ENCODE measurements around the gene DHRSX. TPM values are rescaled to one million over a fixed set of nuclear protein-coding genes. Genes with fewer than 3 reads are reported as not detected.

DHRSX gene
- total and polyA plus RNA-seq, 2 donors (not counting 3 experiments of a cell fraction or from before 2014, with no cell fraction given): 27.1 to 37.7 TPM

DNA sequence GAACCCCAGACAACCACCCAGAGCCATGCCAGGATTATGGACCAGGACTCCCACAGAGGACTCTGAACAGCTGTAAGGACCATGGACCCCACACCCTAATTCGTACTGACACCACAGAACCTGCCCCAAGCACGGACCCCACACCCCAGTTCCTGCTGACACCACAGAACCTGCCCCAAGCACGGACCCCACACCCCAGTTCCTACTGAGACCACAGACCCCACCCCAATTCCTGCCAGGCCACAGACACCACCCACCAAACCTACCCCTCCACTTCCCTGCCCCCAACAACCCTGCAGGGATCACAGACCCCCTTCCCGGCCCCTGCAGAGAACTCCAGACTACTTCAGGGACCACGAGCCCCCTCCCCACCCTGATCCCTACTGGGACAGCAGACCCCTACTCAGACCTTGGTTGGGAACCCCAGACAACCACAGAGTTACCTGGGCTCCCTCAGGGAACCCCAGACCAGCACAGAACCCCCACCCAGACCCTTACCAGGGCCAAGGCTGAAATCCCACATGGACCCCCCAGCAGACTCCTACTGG is 1.4 kb upstream of the DHRSX start:
- TF ChIP-seq GATA2 (IDR thresholded peaks at IDR 0.05; ENCODE audit: insufficient read depth, insufficient read length, low read depth, low read length): no peak
- TF ChIP-seq, protein P1, sequence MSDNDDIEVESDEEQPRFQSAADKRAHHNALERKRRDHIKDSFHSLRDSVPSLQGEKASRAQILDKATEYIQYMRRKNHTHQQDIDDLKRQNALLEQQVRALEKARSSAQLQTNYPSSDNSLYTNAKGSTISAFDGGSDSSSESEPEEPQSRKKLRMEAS (IDR thresholded peaks at IDR 0.05; ENCODE audit: insufficient read depth, insufficient read length): no peak
- Histone ChIP-seq H3K79me2 (ENCODE audit: control insufficient read depth, insufficient read depth, low read length) (peaks cover 31% of the 10 kb centered on the region), H3K4me2 (ENCODE audit: insufficient read depth, low read length) (no peak overlapping the region), H2AFZ (ENCODE audit: low read depth, low read length) (no peak overlapping the region), H3K4me1 (ENCODE audit: control insufficient read depth, extremely low read depth, insufficient read depth, low read length) (peaks cover 13% of the 10 kb centered on the region), H3K27ac (ENCODE audit: insufficient read depth, low read depth, low read length) (no peak overlapping the region), H3K9me3 (replicated peaks; ENCODE audit: control insufficient read depth, insufficient read depth, low read length) (no peaks in the 10 kb centered on the region), H3K9ac (replicated peaks; ENCODE audit: extremely low read depth, insufficient read depth, low read length) (no peak overlapping the region), H4K20me1 (replicated peaks; ENCODE audit: control insufficient read depth, extremely low read depth, insufficient read depth, low read length) (peaks cover 2% of the 10 kb centered on the region), H3K36me3 (ENCODE audit: control insufficient read depth in 2 of 2, extremely low read depth in 1 of 2, insufficient read depth in 2 of 2, low read length in 2 of 2) (no peaks in the 10 kb centered on the region), H3K4me3 (replicated peaks in 1 of 3; ENCODE audit: insufficient read depth in 1 of 3, low read depth in 1 of 3, low read length in 3 of 3) (no peak overlapping the region), H3K9me1 (replicated peaks; ENCODE audit: control insufficient read depth, extremely low read depth, insufficient read depth, low read length) (no peaks in the 10 kb centered on the region), H3K27me3 (ENCODE audit: control insufficient read depth in 2 of 2, insufficient read depth in 2 of 2, low read length in 2 of 2) (no peaks in the 10 kb centered on the region)
- DNase-seq (ENCODE audit: low read depth, low spot score) (no peak), FAIRE-seq (no peak)
- intact Hi-C loops (cut with micrococcal nuclease) (no loop called here), dilution Hi-C loops (cut with MboI; ENCODE audit: extremely low pct_ligation_motif_present, low sequenced_read_pairs) (no loop called here)
- POLR2A ChIA-PET: no interaction called here
- BruUV-seq (replicated peaks): no TSS peak
- CTCF ChIA-PET: no interaction called here

DNA sequence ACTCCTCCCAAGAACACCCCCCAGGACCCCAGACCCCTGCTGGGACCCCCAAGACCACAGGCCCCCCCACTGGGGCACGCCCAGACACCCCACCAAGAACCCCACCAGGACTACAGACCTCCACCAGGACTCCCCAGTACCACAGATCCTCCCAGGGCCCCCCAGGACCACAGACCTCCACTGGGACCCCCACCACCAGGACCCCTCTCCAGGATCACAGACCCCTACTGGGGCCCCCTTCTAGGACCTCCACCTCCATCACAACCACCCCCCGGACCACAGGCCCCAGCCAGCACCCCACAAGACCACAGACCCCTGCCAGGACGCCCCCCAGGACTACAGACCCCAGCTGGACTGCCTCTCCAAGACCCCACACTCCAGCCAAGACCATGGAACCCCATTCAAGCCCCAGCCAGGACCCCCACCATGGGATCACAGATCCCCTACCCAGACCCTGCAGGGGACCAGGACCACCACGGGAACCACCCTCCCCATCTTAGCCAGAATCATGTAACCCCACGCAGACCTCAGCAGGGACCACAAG is 855 bp upstream of the DHRSX start:
- H2AFZ ChIP-seq (ENCODE audit: low read depth, low read length): no peak overlapping the region
- FAIRE-seq (peak; percentile 66), DNase-seq (ENCODE audit: low read depth, low spot score) (no peak)
- TF ChIP-seq, protein P1 (IDR thresholded peaks at IDR 0.05; ENCODE audit: insufficient read depth, insufficient read length): no peak
- no peak for TF ChIP-seq GATA2 (IDR thresholded peaks at IDR 0.05; ENCODE audit: insufficient read depth, insufficient read length, low read depth, low read length)
- no peak for TF ChIP-seq MYC (IDR thresholded peaks at IDR 0.05; ENCODE audit: low read depth, low read length)
- no peak for TF ChIP-seq POLR2AphosphoS5 (IDR thresholded peaks at IDR 0.05; ENCODE audit: insufficient read depth, low read depth, low read length)
- TF ChIP-seq JUN (IDR thresholded peaks at IDR 0.05; ENCODE audit: borderline replicate concordance, insufficient read depth, insufficient read length, low read depth): no peak
- no peak for TF ChIP-seq POLR2A (IDR thresholded peaks at IDR 0.05; ENCODE audit: low read depth, low read length)
- TF ChIP-seq EZH2 (IDR thresholded peaks at IDR 0.05; ENCODE audit: borderline replicate concordance, low read depth, low read length, severe bottlenecking): no peak
- TF ChIP-seq CTCF (IDR thresholded peaks at IDR 0.05; ENCODE audit: extremely low read depth in 1 of 2, insufficient read depth in 1 of 2, low read depth in 1 of 2, low read length in 2 of 2): no peak
- TF ChIP-seq FOS (IDR thresholded peaks at IDR 0.05; ENCODE audit: borderline replicate concordance, insufficient read depth, low read length): no peak
- no peak overlapping the region for H3K4me2 ChIP-seq (ENCODE audit: insufficient read depth, low read length)
- ChIA-PET POLR2A (no interaction called here), CTCF (no interaction called here)
- intact Hi-C loops (cut with micrococcal nuclease): no loop called here
- H4K20me1 ChIP-seq (replicated peaks; ENCODE audit: control insufficient read depth, extremely low read depth, insufficient read depth, low read length): peaks cover 2% of the 10 kb centered on the region
- H3K27me3 ChIP-seq (ENCODE audit: control insufficient read depth in 2 of 2, insufficient read depth in 2 of 2, low read length in 2 of 2): no peaks in the 10 kb centered on the region
- no peaks in the 10 kb centered on the region for H3K9me3 ChIP-seq (replicated peaks; ENCODE audit: control insufficient read depth, insufficient read depth, low read length)
- H3K79me2 ChIP-seq (ENCODE audit: control insufficient read depth, insufficient read depth, low read length): peaks cover 35% of the 10 kb centered on the region
- H3K27ac ChIP-seq (ENCODE audit: insufficient read depth, low read depth, low read length): no peak overlapping the region
- no TSS peak for BruUV-seq (replicated peaks)
- no peak overlapping the region for H3K4me3 ChIP-seq (replicated peaks in 1 of 3; ENCODE audit: insufficient read depth in 1 of 3, low read depth in 1 of 3, low read length in 3 of 3)
- H3K36me3 ChIP-seq (ENCODE audit: control insufficient read depth in 2 of 2, extremely low read depth in 1 of 2, insufficient read depth in 2 of 2, low read length in 2 of 2): no peaks in the 10 kb centered on the region
- no peak overlapping the region for H3K9ac ChIP-seq (replicated peaks; ENCODE audit: extremely low read depth, insufficient read depth, low read length)
- H3K9me1 ChIP-seq (replicated peaks; ENCODE audit: control insufficient read depth, extremely low read depth, insufficient read depth, low read length): no peaks in the 10 kb centered on the region
- dilution Hi-C loops (cut with MboI; ENCODE audit: extremely low pct_ligation_motif_present, low sequenced_read_pairs): no loop called here
- peaks cover 13% of the 10 kb centered on the region for H3K4me1 ChIP-seq (ENCODE audit: control insufficient read depth, extremely low read depth, insufficient read depth, low read length)

Data from endothelial cell of umbilical vein (primary cell).